HEK293 (cell line): ENCODE data around the gene ANKRD37.

Experiments used
- AEBP2 ChIP-seq: fragments of 450-650 bp; formaldehyde crosslinking; IDR thresholded peaks from 2 replicates; pipeline ENCODE4 v1.5.1; 2016; ENCODE audit warnings: missing biosample characterization, missing genetic modification characterization, borderline replicate concordance
- BCL11A ChIP-seq: fragments of 450-650 bp; formaldehyde crosslinking; IDR thresholded peaks from 2 replicates; pipeline ENCODE4 v1.5.1; 2016; ENCODE audit warnings: low read depth, missing biosample characterization, missing genetic modification characterization
- KLF1 ChIP-seq: fragments of 450-650 bp; formaldehyde crosslinking; IDR thresholded peaks from 2 replicates; pipeline ENCODE4 v1.5.1; 2016; ENCODE audit warnings: missing biosample characterization, missing genetic modification characterization
- KLF7 ChIP-seq: fragments of 450-650 bp; formaldehyde crosslinking; IDR thresholded peaks from 2 replicates; pipeline ENCODE4 v1.5.1; 2016; ENCODE audit warnings: missing biosample characterization, missing genetic modification characterization, borderline replicate concordance
- SCRT1 ChIP-seq: fragments of 450-650 bp; formaldehyde crosslinking; IDR thresholded peaks from 2 replicates; pipeline ENCODE4 v1.5.1; 2016; ENCODE audit warnings: missing biosample characterization, missing genetic modification characterization, borderline replicate concordance
- ZBTB10 ChIP-seq: fragments of 450-650 bp; formaldehyde crosslinking; IDR thresholded peaks from 2 replicates; pipeline ENCODE4 v1.5.1; 2016; ENCODE audit warnings: missing biosample characterization, missing genetic modification characterization
- ZBTB7A ChIP-seq: fragments of 450-650 bp; formaldehyde crosslinking; IDR thresholded peaks from 2 replicates; pipeline ENCODE4 v1.5.1; 2016; ENCODE audit warnings: low read depth, missing biosample characterization, missing genetic modification characterization
- ZFHX2 ChIP-seq: fragments of 450-650 bp; formaldehyde crosslinking; conservative IDR thresholded peaks from 2 replicates; pipeline ENCODE4 v1.5.1; 2016; ENCODE audit warnings: missing biosample characterization, missing genetic modification characterization
- ZNF138 ChIP-seq: fragments of 450-650 bp; formaldehyde crosslinking; IDR thresholded peaks from 2 replicates; pipeline ENCODE4 v1.5.1; 2016; ENCODE audit warnings: missing biosample characterization, missing genetic modification characterization, borderline replicate concordance
- ZNF146 ChIP-seq: fragments of 450-650 bp; formaldehyde crosslinking; IDR thresholded peaks from 2 replicates; pipeline ENCODE4 v1.5.1; 2016; ENCODE audit warnings: missing biosample characterization, missing genetic modification characterization
- ZNF324 ChIP-seq: fragments of 450-650 bp; formaldehyde crosslinking; IDR thresholded peaks from 2 replicates; pipeline ENCODE4 v1.5.1; 2016; ENCODE audit warnings: missing biosample characterization, missing genetic modification characterization
- ZNF350 ChIP-seq: fragments of 450-650 bp; formaldehyde crosslinking; IDR thresholded peaks from 2 replicates; pipeline ENCODE4 v1.5.0; 2017; ENCODE audit warnings: missing biosample characterization, mild to moderate bottlenecking, missing genetic modification characterization
- ZNF354C ChIP-seq: fragments of 450-650 bp; formaldehyde crosslinking; IDR thresholded peaks from 2 replicates; pipeline ENCODE4 v1.5.1; 2016; ENCODE audit warnings: missing biosample characterization, missing genetic modification characterization, low read depth, borderline replicate concordance
- ZNF488 ChIP-seq: fragments of 450-650 bp; formaldehyde crosslinking; IDR thresholded peaks from 2 replicates; pipeline ENCODE4 v1.5.1; 2016; ENCODE audit warnings: missing biosample characterization, missing genetic modification characterization
- ZNF558 ChIP-seq: fragments of 450-650 bp; formaldehyde crosslinking; IDR thresholded peaks from 2 replicates; pipeline ENCODE4 v1.5.1; 2016; ENCODE audit warnings: missing biosample characterization, missing genetic modification characterization
- ZNF621 ChIP-seq: fragments of 450-650 bp; formaldehyde crosslinking; IDR thresholded peaks from 2 replicates; pipeline ENCODE4 v1.5.1; 2017; ENCODE audit warnings: missing biosample characterization, missing genetic modification characterization
- ZNF626 ChIP-seq: fragments of 450-650 bp; sonication (Bioruptor Pico); formaldehyde crosslinking; IDR thresholded peaks from 2 replicates; pipeline ENCODE4 v1.5.1; 2018; ENCODE audit warnings: missing biosample characterization, missing genetic modification characterization, inconsistent platforms
- ZNF654 ChIP-seq: fragments of 450-650 bp; formaldehyde crosslinking; IDR thresholded peaks from 2 replicates; pipeline ENCODE4 v1.5.1; 2016; ENCODE audit warnings: low read depth, missing biosample characterization, missing genetic modification characterization
- ZNF658 ChIP-seq: fragments of 450-650 bp; formaldehyde crosslinking; IDR thresholded peaks from 2 replicates; pipeline ENCODE4; 2016; ENCODE audit warnings: missing biosample characterization, missing genetic modification characterization
- ZNF670 ChIP-seq: fragments of 450-650 bp; formaldehyde crosslinking; IDR thresholded peaks from 2 replicates; pipeline ENCODE4 v1.5.1; 2016; ENCODE audit warnings: missing biosample characterization, missing genetic modification characterization, low read depth
- TF ChIP-seq, protein P1 (sequence below): fragments of 450-650 bp; formaldehyde crosslinking; IDR thresholded peaks from 2 replicates; pipeline ENCODE4 v1.5.1; 2016; ENCODE audit warnings: missing biosample characterization, missing genetic modification characterization
- TF ChIP-seq, protein P2 (sequence below): fragments of 450-650 bp; formaldehyde crosslinking; IDR thresholded peaks from 2 replicates; pipeline ENCODE4 v1.5.1; 2016; ENCODE audit warnings: missing biosample characterization, missing genetic modification characterization
- TF ChIP-seq, protein P3 (sequence below): fragments of 450-650 bp; formaldehyde crosslinking; IDR thresholded peaks from 2 replicates; pipeline ENCODE4; 2016; ENCODE audit warnings: missing biosample characterization, missing genetic modification characterization
- TF ChIP-seq, protein P4 (sequence below): sonication (generic); formaldehyde crosslinking; IDR thresholded peaks from 2 replicates; pipeline ENCODE4 v1.8.1; 2022; ENCODE audit warnings: mild to moderate bottlenecking, moderate library complexity, missing genetic modification reagents
- TF ChIP-seq, protein P5 (sequence below): fragments of 450-650 bp; formaldehyde crosslinking; IDR thresholded peaks from 2 replicates; pipeline ENCODE4 v1.5.1; 2016; ENCODE audit warnings: missing biosample characterization, missing genetic modification characterization

The ANKRD37 gene

GRCh38 chr4:185395956-185396723, 501 bp upstream of the ANKRD37 start (continued):
- no peak for TF ChIP-seq ZNF146 (tag by site-specific recombination)
- TF ChIP-seq ZNF654 (tag by site-specific recombination), result no peak
- TF ChIP-seq, protein P1, sequence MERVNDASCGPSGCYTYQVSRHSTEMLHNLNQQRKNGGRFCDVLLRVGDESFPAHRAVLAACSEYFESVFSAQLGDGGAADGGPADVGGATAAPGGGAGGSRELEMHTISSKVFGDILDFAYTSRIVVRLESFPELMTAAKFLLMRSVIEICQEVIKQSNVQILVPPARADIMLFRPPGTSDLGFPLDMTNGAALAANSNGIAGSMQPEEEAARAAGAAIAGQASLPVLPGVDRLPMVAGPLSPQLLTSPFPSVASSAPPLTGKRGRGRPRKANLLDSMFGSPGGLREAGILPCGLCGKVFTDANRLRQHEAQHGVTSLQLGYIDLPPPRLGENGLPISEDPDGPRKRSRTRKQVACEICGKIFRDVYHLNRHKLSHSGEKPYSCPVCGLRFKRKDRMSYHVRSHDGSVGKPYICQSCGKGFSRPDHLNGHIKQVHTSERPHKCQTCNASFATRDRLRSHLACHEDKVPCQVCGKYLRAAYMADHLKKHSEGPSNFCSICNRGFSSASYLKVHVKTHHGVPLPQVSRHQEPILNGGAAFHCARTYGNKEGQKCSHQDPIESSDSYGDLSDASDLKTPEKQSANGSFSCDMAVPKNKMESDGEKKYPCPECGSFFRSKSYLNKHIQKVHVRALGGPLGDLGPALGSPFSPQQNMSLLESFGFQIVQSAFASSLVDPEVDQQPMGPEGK (tag by site-specific recombination), result 0 out of 2 replicates have a peak, but pooled peaks have one; percentile 61
- no peak; the same call in 1 of the 2 replicates for TF ChIP-seq KLF7 (tag by site-specific recombination)
- TF ChIP-seq, protein P2, sequence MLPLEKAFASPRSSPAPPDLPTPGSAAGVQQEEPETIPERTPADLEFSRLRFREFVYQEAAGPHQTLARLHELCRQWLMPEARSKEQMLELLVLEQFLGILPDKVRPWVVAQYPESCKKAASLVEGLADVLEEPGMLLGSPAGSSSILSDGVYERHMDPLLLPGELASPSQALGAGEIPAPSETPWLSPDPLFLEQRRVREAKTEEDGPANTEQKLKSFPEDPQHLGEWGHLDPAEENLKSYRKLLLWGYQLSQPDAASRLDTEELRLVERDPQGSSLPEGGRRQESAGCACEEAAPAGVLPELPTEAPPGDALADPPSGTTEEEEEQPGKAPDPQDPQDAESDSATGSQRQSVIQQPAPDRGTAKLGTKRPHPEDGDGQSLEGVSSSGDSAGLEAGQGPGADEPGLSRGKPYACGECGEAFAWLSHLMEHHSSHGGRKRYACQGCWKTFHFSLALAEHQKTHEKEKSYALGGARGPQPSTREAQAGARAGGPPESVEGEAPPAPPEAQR (tag by site-specific recombination), result no peak
- no peak for TF ChIP-seq ZNF138 (tag by site-specific recombination)
- no peak for TF ChIP-seq SCRT1 (tag by site-specific recombination)
- peak; percentile 82; the same call in 1 of the 2 replicates for TF ChIP-seq ZBTB10
- TF ChIP-seq ZNF658, result no peak
- TF ChIP-seq KLF1 (tag by site-specific recombination), result no peak; the same call in 1 of the 2 replicates
- no peak for TF ChIP-seq ZNF626 (tag by site-specific recombination)
- TF ChIP-seq ZNF621, result no peak
- TF ChIP-seq ZNF354C (tag by site-specific recombination), result no peak
- peak; percentile 73 for TF ChIP-seq ZFHX2 (tag by site-specific recombination)
- TF ChIP-seq, protein P3, sequence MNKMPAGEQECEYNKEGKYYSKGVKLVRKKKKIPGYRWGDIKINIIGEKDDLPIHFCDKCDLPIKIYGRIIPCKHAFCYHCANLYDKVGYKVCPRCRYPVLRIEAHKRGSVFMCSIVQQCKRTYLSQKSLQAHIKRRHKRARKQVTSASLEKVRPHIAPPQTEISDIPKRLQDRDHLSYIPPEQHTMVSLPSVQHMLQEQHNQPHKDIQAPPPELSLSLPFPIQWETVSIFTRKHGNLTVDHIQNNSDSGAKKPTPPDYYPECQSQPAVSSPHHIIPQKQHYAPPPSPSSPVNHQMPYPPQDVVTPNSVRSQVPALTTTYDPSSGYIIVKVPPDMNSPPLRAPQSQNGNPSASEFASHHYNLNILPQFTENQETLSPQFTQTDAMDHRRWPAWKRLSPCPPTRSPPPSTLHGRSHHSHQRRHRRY, result no peak
- TF ChIP-seq AEBP2 (tag by site-specific recombination), result no peak
- no peak for TF ChIP-seq ZNF350 (tag by site-specific recombination)
- TF ChIP-seq, protein P4, sequence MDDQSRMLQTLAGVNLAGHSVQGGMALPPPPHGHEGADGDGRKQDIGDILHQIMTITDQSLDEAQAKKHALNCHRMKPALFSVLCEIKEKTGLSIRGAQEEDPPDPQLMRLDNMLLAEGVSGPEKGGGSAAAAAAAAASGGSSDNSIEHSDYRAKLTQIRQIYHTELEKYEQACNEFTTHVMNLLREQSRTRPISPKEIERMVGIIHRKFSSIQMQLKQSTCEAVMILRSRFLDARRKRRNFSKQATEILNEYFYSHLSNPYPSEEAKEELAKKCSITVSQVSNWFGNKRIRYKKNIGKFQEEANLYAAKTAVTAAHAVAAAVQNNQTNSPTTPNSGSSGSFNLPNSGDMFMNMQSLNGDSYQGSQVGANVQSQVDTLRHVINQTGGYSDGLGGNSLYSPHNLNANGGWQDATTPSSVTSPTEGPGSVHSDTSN (CRISPR knock-in tag), result peak; percentile 52; the same call in 1 of the 2 replicates
- TF ChIP-seq ZBTB7A (tag by site-specific recombination), result peak; percentile 82; the same call in 1 of the 2 replicates
- TF ChIP-seq ZNF488 (tag by site-specific recombination), result no peak
- TF ChIP-seq ZNF324 (tag by site-specific recombination), result no peak; the same call in 1 of the 2 replicates
- no peak for TF ChIP-seq BCL11A (tag by site-specific recombination)
- no peak for TF ChIP-seq ZNF558 (tag by site-specific recombination)
- TF ChIP-seq, protein P5, sequence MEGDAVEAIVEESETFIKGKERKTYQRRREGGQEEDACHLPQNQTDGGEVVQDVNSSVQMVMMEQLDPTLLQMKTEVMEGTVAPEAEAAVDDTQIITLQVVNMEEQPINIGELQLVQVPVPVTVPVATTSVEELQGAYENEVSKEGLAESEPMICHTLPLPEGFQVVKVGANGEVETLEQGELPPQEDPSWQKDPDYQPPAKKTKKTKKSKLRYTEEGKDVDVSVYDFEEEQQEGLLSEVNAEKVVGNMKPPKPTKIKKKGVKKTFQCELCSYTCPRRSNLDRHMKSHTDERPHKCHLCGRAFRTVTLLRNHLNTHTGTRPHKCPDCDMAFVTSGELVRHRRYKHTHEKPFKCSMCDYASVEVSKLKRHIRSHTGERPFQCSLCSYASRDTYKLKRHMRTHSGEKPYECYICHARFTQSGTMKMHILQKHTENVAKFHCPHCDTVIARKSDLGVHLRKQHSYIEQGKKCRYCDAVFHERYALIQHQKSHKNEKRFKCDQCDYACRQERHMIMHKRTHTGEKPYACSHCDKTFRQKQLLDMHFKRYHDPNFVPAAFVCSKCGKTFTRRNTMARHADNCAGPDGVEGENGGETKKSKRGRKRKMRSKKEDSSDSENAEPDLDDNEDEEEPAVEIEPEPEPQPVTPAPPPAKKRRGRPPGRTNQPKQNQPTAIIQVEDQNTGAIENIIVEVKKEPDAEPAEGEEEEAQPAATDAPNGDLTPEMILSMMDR, result no peak; the same call in 1 of the 2 replicates
- TF ChIP-seq ZNF670 (tag by site-specific recombination), result no peak
